GM18909 (cell line): ENCODE data around the gene EML6.

Source experiments
- ATAC-seq: cut with Tn5 transposase; IDR thresholded peaks from one replicate; pipeline ENCODE4 v1.9.1; 2021; ENCODE audit warnings: mild to moderate bottlenecking; ENCODE audit not compliant: unreplicated experiment, poor library complexity

EML6 gene

DNA sequence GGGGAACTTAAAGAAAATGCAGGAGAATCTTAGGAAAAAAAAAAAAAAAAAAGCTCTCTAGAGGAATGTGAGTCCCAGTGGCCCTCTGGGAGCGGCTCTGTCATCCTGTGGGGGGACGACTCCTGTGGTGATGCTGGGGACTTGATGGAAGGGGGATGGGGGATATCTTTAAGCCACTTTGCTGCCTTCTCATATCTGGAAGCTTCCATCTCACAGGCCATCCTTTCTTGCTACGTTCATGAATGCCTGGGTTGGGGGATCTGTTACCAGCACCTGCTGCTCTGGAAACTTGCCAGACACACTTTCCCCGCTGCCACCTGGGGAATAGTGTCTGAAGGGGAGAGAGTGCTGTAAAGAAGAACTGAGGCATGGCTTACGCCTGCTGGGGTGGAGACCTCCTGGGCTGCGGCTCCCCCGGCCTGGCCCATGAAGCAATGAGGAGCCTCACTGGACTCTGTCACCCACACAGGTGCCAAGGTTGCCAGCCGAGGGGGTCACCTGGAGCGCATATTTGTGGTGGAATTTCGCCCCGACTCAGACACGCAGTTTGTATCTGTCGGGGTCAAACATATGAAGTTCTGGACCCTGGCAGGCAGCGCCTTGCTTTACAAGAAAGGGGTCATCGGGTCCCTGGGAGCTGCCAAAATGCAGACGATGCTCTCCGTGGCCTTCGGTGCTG, 234.0 kb downstream of the EML6 start:
- ATAC-seq = no peak

DNA sequence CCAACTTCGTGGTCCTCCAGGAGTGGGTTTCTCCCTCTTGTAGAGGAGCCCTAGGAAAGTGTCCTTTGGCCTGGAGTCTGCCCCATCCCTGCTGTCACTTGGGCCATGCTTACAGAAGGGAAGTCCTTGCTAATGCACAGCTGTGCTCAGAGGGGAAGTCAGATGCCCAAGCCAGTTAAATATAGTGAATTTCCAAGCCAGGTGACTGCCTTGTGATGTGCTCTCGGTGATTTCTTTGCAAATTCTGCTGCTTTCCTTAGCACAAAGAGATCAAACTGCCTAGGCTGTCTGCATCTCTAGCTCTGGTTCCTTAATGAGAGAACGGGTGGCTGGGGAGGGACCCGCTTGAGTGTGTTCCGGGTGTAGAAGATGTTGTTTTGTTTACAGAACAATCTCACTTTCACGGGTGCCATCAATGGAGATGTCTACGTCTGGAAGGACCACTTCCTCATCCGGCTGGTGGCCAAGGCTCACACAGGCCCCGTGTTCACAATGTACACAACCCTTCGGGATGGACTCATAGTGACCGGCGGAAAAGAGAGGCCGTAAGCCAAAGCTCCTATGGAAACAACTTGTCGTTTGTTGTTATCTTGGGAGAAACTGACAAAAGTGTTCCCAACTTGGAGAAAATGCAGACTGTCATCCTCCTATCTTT, 235.4 kb downstream of the EML6 start:
- no peak for ATAC-seq

DNA sequence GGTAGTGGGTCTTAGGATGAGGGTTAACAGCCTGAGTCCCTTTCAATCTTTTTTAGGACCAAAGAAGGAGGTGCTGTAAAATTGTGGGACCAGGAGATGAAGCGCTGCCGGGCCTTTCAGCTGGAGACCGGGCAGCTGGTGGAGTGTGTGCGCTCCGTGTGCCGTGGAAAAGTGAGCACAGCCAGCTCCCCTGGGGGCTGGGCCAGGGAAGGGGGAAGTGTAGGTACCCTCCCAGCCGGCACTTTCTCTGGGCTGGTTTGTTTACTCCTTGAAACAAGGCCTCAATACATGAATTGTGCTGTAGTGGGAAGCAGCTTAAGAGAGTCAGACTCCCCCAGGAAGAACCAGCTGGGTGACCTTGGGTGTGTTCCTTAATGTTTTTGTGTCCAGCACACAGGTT, 236.7 kb downstream of the EML6 start:
- no peak for ATAC-seq

DNA sequence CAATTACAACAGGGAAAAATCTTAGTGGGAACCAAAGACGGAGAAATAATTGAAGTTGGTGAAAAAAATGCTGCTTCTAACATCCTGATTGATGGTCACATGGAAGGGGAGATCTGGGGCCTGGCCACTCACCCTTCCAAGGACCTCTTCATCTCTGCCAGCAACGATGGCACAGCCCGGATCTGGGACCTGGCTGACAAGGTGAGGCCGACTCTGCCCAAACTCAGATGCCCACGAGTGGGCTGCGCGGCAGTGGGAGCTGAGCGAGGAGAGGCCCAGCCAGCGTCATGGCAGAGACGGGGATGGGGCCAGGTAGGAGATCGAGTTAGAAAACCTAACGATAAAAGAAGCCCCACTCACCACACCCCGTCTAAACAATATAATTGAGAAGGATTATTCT, 239.0 kb downstream of the EML6 start:
- ATAC-seq = no peak

GRCh38 chr2:54962935-54963440, 239.5 kb downstream of the EML6 start:
- ATAC-seq = no peak

- no peak for ATAC-seq
These were observed 240.0 kb downstream of the EML6 start for GRCh38 chr2:54963476-54963875.

- ATAC-seq = no peak
These were observed 240.8 kb downstream of the EML6 start for GRCh38 chr2:54964271-54964670.

GRCh38 chr2:54964816-54965215, 241.4 kb downstream of the EML6 start:
- no peak for ATAC-seq

DNA sequence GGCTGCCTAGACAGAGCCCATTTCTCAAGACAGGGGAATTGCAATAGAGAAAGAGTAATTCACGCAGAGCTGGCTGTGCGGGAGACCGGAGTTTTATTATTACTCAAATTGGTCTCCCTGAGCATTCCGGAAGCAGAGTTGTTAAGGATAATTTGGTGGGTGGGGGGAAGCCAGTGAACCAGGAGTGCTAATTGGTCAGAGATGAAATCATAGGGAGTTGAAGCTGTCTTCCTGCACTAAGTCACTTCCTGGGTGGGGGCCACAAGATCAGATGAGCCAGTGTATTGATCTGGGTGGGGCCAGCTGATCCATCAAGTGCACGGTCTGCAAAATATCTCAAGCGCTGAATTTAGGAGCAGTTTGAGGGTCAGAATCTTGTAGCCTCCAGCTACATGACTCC, 242.0 kb downstream of the EML6 start:
- ATAC-seq = no peak

DNA sequence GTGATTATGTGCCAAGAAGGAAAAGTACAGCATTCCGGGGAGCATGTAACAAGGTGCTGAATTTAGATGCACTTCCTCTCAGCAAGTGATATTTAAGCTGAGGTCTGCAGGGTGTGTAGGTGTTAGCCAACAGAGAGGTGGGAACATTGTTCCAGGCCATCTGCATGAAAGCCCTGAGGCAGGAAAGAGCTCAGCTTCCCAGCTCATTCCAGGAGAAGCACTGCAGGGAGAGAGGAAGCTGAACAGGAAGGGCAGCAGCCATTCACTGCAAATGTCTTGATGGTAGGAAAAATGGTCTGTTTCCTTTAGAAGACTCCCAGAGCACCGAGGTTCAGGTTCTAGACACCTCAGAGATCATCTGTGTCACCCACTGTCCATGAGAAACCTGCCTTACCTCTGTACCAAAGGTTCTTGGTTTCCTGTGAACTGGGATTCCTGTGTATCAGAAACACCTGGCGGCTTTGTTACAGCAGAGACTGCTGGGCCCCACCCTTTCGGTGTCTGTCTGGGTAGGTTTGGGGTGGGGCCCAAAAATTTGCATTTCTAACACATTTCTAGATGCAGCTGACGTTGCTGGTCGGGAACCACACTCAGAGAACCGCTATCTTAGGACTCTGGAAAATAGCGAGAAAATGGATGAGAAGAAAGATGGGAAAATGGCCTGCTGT, 242.8 kb downstream of the EML6 start:
- ATAC-seq = no peak

- no peak for ATAC-seq
These were observed 243.4 kb downstream of the EML6 start for GRCh38 chr2:54966837-54967236.

- no peak for ATAC-seq
These were observed 243.8 kb downstream of the EML6 start for GRCh38 chr2:54967269-54967668.

DNA sequence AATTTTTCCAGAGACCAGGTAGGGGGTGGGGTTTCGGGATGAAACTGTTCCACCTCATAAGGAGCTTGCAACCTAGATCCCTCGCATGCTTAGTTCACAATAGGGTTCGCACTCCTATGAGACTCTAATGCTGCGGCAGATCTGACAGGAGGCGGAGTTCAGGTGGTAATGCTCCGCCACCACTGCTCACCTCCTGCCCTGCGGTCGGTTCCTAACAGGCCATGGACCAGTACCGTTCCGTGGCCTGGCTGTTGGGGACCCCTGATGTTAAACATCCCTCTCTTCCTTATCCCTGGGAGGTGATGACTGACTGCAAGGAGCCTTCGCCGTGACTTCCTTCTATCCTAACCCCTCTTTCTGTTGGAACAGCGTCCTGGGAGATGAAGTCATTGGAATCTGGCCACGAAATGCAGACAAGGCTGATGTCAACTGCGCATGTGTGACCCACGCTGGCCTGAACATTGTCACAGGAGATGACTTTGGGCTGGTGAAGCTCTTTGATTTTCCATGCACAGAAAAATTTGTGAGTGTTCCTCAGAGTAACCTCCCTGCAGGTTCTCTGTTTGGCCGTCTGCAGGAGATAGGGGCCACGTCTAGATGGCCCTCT, 244.4 kb downstream of the EML6 start:
- ATAC-seq = no peak

DNA sequence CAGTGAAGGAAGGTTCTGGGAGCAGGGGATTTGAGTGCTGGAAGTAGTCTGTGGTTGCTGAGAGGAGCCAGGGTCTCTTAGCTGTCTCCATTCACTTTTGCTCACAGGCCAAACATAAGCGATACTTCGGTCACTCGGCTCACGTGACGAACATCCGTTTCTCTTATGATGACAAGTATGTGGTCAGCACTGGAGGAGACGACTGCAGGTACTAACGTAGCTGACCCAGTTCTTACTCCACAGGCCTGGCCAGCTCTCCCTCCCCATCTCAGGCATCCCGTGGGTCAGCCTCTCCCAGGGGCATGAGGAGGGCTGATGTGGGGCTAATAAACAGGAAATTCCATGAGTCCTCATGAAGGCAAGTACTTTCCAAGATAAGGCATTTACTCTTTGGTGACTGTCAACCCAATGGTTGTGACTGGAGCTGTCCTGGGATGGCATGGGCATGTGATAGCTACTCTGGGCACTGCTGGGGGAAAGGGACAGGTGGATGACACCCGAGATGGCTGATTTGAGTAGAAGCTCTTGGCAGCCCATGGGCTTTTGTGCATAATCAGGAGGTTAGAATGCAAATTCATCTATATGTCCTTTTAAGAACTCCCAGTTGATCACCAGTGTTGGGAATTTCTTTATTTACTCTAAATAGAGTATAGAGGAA, 245.2 kb downstream of the EML6 start:
- no peak for ATAC-seq

DNA sequence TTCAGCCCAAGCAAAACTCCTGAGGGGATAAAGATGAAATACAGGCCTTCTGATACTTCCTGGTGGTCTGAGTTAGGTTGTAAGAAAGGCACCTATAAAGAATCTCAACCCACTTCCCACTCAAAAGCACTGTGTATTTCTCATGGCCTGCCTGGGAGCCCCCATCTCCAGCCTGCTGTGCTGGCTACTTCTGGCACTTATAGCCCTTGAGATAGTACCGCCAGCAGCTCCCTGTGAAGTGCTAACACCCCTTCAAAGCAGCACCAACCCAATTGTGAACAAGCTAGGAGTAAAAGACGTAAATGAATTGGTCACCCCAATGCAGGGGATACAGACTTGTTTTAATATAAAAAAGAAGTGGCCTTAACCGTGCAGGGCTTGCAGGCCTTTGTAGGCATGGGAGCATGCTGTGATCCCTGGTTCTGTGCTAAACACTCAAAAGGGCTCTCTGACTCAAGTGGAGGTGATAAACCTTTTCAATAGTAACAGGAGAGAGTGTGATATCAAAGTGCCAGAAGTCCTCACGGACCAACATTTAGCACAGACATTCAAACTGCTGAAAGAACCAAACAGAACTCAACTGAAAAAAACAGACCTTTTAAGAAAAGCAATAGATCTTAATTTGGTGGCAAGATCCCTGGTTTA, 246.0 kb downstream of the EML6 start:
- no peak for ATAC-seq

DNA sequence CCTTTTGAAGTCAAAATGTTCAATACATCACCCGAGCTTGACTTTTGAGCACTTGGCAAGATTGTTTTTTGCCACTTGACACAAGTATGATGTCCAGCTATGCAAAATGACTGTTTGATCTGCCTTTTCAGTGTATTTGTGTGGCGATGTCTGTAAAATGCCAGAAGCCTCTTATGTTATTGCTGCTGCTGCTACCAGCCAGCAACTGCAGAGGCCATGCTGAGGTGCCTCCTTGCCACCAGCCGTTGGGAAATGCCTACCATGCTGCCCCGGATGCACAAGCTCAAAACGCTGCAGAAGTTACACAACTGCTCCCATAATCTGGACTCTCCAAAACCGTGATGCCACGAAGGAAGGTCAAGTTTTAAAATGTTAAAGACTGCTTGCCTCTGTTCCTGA, 246.5 kb downstream of the EML6 start:
- ATAC-seq = no peak

GRCh38 chr2:54975175-54975574, 251.7 kb downstream of the EML6 start:
- ATAC-seq = no peak

- ATAC-seq = no peak
These were observed 252.4 kb downstream of the EML6 start for GRCh38 chr2:54975598-54976492.

GRCh38 chr2:54977149-54977548, 253.7 kb downstream of the EML6 start:
- ATAC-seq = peak; percentile 94
